Heart right ventricle (tissue), 16 donors: Measurements from ENCODE around the gene PBXIP1. TPM values are rescaled to one million over a fixed set of nuclear protein-coding genes. Genes with fewer than 3 reads are reported as not detected.

Experiments used
- ATAC-seq, 8 donors: fragments of 200-7000 bp; cut with Tn5 transposase; one replicate each; pipeline ENCODE4 v1.9.1; 2020; ENCODE audit warnings: mild to moderate bottlenecking in 8 of 8, moderate library complexity in 8 of 8, moderate number of reproducible peaks in 1 of 8
- DNase-seq, 2 donors: peaks; one replicate each; pipeline ENCODE4 v3.0.0-alpha.2; 2020
- H3K27ac ChIP-seq, 10 donors: fragments of 200-600 bp; sonication (generic) in 2 of 10; one replicate each; pipeline versions ENCODE4 v1.5.0 to v1.8.0; 2020 to 2022; ENCODE audit warnings: mild to moderate bottlenecking in 3 of 10
- H3K27me3 ChIP-seq, 7 donors: fragments of 200-600 bp; one replicate each; pipeline ENCODE4 v1.8.0; 2021 to 2022; ENCODE audit warnings: mild to moderate bottlenecking in 2 of 7
- H3K36me3 ChIP-seq, 9 donors: fragments of 200-600 bp; sonication (generic) in 1 of 9; one replicate each; pipeline versions ENCODE4 v1.5.0 to v1.8.0; 2020 to 2022; ENCODE audit warnings: mild to moderate bottlenecking in 2 of 9
- H3K4me1 ChIP-seq, 9 donors: fragments of 200-600 bp; sonication (generic) in 1 of 9; one replicate each; pipeline versions ENCODE4 v1.5.0 to v1.8.0; 2020 to 2022; ENCODE audit warnings: mild to moderate bottlenecking in 4 of 9
- H3K4me3 ChIP-seq, 10 donors: fragments of 200-600 bp; sonication (generic) in 2 of 10; one replicate each; pipeline versions ENCODE4 v1.5.0 to v1.8.0; 2020 to 2022; ENCODE audit warnings: mild to moderate bottlenecking in 7 of 10, moderate library complexity in 2 of 10
- H3K9me3 ChIP-seq, 11 donors: fragments of 200-600 bp in 10 of 11; sonication (generic) in 2 of 11; one replicate each; pipeline versions ENCODE4 v1.5.0 to v1.8.0; 2013 to 2022; ENCODE audit warnings: mild to moderate bottlenecking in 2 of 11, control low read depth in 1 of 11, moderate library complexity in 1 of 11
- CTCF ChIP-seq, 9 donors: fragments of 200-600 bp; sonication (generic) in 2 of 9; IDR thresholded peaks; one replicate each; pipeline versions ENCODE4 v1.5.0 to v1.8.0; 2021 to 2022; ENCODE audit warnings: antibody characterized with exemption in 9 of 9, mild to moderate bottlenecking in 5 of 9, moderate library complexity in 1 of 9
- WGBS, 2 donors: extraction: QIAGEN DNeasy Blood & Tissue Kit; methylation state at CpG; one replicate each; pipeline ENCODE4 v1.1.7; 2013; ENCODE audit warnings: inconsistent platforms in 1 of 2; 5-methylcytosine and 5-hydroxymethylcytosine counted together
- intact Hi-C, 10 donors: fragments of 100-400 bp; cut with DNase I; formaldehyde crosslinking; loops; one replicate each; pipeline versions ENCODE4 v1.11.1 to v1.14.2; 2022
- polyA plus RNA-seq, 2 donors: library from polyadenylated mRNA; stranded (reverse); fragments of 200-250 nt; gene quantifications; one replicate each; pipeline ENCODE4 v1.2.3, GENCODE V29; 2013
- total RNA-seq, 10 donors: library from RNA; stranded (reverse); fragmentation: NEBNext Ultra II Directional in 3 of 10; extraction: Animal tissue kit (Norgen Biotek cat#: 25700) in 3 of 10; gene quantifications; one replicate each; pipeline versions ENCODE4 v1.2.1 to v1.2.4, GENCODE V29; 2021 to 2023
- donor health status: Arrhythmogenic right ventricular cardiomyopathy.
- donor health status: ischemic (EF 13 %, LVEDD 7.1; RV severe dilation, severe dysfunction).
- donor health status: healthy with polysubstance abuse.
- donor health status: DM: no; HTN: yes; CAD: no.
- donor health status: DM: no; HTN: no; CAD: no.
- donor health status: ischemic (EF 25% LVEDD 6.9; RV normal size, moderate dysfunction).
- donor health status: ischemic (EF 25% LVEDD 5.7; RV mildly dilated, moderate dysfunction).
- donor health status: healthy.
- donor health status: DM: yes; HTN: yes; CAD: no.
- donor health status: Ischemic cardiomyopathy.
- donor health status: ischemic (EF 35%, LVEDD 5.7; RV mildly dilated, moderate dysfunction).
- donor health status: nonischemic (EF 11% LVEDD 7.7; RV severe dilation, severe dysfunction).
- donor health status: DM: yes; HTN: yes; CAD: no.
- donor health status: PGD.
- donor health status: ischemic (EF 29% LVEDD 5.4; RV normal size, mild dysfunction).
- donor health status: nonischemic (EF 23%, LVEDD 6.1; RV moderate dilation, normal function).

Gene PBXIP1
- total and polyA plus RNA-seq, 12 donors: 25.4 to 75.0 (median 46.0) TPM

DNA sequence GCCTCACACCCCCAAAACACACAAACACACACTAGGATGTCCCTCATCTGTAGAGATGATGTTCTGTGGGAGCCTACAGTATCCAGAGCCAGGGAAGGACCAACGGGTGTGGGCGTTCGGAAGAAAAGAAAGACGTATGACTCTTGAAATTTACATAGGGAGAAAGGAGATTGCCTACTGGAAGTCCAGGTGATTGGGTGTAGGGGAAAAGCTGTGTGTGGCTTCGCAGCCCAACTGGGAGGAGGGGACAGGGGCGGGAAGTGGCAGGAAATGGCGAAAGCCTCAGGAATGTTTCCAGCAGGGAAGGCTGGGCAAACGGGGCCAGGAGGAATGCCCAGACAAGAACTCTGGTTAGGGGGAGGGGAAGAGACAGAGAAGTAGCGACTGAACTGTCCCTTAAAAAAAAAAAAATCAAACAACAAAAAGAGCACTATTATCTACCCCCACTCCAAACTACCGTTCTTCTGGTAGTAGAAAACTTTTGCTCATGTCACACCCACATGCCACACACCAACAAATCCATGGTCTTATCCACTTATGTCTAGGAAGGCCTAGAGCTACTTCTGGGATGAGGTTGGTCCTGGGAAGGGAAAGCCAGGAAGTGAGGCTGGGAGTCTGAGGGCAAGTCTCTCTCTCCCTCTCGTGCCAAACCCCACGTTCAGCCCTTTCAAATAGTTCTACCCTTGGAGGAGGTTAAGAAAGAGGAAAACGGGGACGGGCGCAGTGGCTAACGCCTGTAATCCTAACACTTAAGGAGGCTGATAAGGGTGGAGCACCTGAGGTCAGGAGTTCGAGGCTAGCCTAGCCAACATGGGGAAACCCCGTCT is 16.8 kb upstream of the PBXIP1 start:
- Histone ChIP-seq H3K9me3 (no peaks in the 10 kb centered on the region), H3K27me3 (no peaks in the 10 kb centered on the region), H3K36me3 (peaks cover 0 to 17% (median 7%) of the 10 kb centered on the region in 9 donors), H3K4me3 (peak overlapping the region in 9 of 10 donors; percentile 53 to 89 (median 68)), H3K4me1 (peaks cover 25 to 79% (median 62%) of the 10 kb centered on the region in 9 donors), H3K27ac (peak overlapping the region; percentile 90 to 100 (median 96))
- intact Hi-C loops: loop anchor here in 4 of 10 donors (5.0 to 10.0 kb wide), 4 partner anchors 45 to 90 kb away; partner anchors contain the start of genes ADAM15 (in 2 of the 4) and EFNA4 (in 2 of the 4)
- DNase-seq (peak; percentile 38 to 74), ATAC-seq (peak in 3 of 8 donors; percentile 2 to 5 (median 3))
- TF ChIP-seq CTCF (IDR thresholded peaks at IDR 0.05): no peak
- WGBS, 2 donors: 13 to 18% methylated on average over 18 of the region's 18 CpGs

DNA sequence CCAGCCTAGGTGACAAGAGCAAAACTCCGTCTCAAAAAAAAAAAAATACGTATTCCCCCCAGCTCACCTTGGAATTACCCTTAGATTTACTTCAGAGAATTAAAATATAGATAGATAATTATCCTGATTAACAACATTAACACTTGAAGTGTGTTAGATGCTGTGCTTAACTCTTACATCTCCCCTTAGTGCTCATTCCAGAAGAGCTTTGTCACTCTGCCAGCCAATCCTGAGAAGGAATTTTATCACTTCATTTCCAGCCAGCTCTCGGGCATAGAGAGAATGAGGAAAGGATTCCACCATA is 16.3 kb upstream of the PBXIP1 start:
- TF ChIP-seq CTCF (IDR thresholded peaks at IDR 0.05): no peak
- no peaks in the 10 kb centered on the region for H3K9me3 ChIP-seq
- ATAC-seq: no peak
- H3K27me3 ChIP-seq: no peaks in the 10 kb centered on the region
- peak overlapping the region in 8 of 10 donors; percentile 10 to 89 (median 67) for H3K4me3 ChIP-seq
- WGBS, 2 donors: 47 to 54% methylated on average over 3 of the region's 3 CpGs
- H3K27ac ChIP-seq: peak overlapping the region; percentile 89 to 100 (median 96)
- peaks cover 25 to 81% (median 68%) of the 10 kb centered on the region in 9 donors for H3K4me1 ChIP-seq
- intact Hi-C loops: loop anchor here in 4 of 10 donors (5.0 to 10.0 kb wide), 4 partner anchors 45 to 90 kb away; partner anchors contain the start of genes ADAM15 (in 2 of the 4) and EFNA4 (in 2 of the 4)
- H3K36me3 ChIP-seq: peaks cover 0 to 23% (median 12%) of the 10 kb centered on the region in 9 donors
- no peak for DNase-seq

GRCh38 chr1:154971341-154971998 is 15.6 kb upstream of the PBXIP1 start:
- TF ChIP-seq CTCF (IDR thresholded peaks at IDR 0.05): no peak
- peak overlapping the region; percentile 89 to 100 (median 96) for H3K27ac ChIP-seq
- peaks cover 28 to 85% (median 74%) of the 10 kb centered on the region in 9 donors for H3K4me1 ChIP-seq
- DNase-seq (no peak), ATAC-seq (no peak)
- no peaks in the 10 kb centered on the region for H3K9me3 ChIP-seq
- peak overlapping the region in 9 of 10 donors; percentile 34 to 89 (median 56) for H3K4me3 ChIP-seq
- peaks cover 0 to 30% (median 19%) of the 10 kb centered on the region in 9 donors for H3K36me3 ChIP-seq
- H3K27me3 ChIP-seq: no peaks in the 10 kb centered on the region
- WGBS, 2 donors: 29 to 34% methylated on average over 10 of the region's 10 CpGs
- intact Hi-C loops: loop anchor here in 4 of 10 donors (5.0 to 10.0 kb wide), 4 partner anchors 46 to 91 kb away; partner anchors contain the start of genes ADAM15 (in 2 of the 4) and EFNA4 (in 2 of the 4)
